ENCODE results near the gene FGF18. TPM values are rescaled to one million over a fixed set of nuclear protein-coding genes. Genes with fewer than 3 reads are reported as not detected.

The FGF18 gene
- total and polyA plus RNA-seq, 2 experiments from 2014 or later = 0.56 to 0.86 TPM

DNA sequence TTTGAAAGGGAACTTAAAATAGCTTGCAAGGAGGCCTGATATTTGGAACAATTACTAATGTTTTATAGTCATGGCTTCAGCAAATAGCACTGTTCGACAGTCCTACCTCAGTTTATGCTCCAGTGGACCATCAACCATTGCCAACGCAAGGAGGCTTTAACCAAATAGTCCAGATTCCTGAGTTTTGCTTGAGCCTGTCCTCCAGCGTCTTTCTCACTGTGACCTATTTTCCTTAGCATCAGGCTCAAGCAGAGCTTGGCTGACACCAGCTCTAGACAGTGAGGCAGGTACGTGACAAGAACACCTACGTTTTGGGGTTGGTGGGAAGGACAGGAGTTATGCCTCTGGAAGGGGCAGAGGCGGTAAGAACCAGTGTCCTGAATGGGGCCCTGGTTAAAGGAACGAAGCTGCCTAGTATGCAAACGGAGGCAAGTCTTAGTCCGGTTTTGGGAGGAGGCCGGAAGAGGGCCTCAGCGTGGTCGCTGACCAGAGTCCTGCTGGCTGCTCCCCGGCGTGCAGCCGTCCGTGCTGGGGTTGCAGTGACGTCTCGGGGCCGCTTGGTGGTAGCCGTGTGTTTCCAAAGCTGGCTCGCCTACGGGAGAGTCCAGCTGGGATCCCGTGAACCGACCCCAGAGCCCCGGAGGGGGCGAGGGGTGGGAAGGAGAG, 998 bp upstream of the FGF18 start:
- Mint-ChIP-seq H3K27me3 (ENCODE audit: insufficient read depth, low read depth, poor library complexity) (peaks cover 40% of the 10 kb centered on the region), H3K27ac (no peak overlapping the region), H3K36me3 (ENCODE audit: low read depth) (peaks cover 6% of the 10 kb centered on the region; the same call in 2 of the 3 replicates), H3K4me3 (peak overlapping the region; percentile 76), H3K9me3 (no peaks in the 10 kb centered on the region), H3K4me1 (peaks cover 25% of the 10 kb centered on the region)
- peaks cover 38% of the 10 kb centered on the region for H3F3A ChIP-seq (replicated peaks; ENCODE audit: low read depth)
- peak; percentile 58 for ATAC-seq
- no peaks in the 10 kb centered on the region for H3K79me2 ChIP-seq (replicated peaks; ENCODE audit: insufficient read depth)
- TF ChIP-seq ZNF331 (CRISPR knock-in tag; IDR thresholded peaks at IDR 0.05; ENCODE audit: low read depth) = no peak
- TF ChIP-seq, protein P1, sequence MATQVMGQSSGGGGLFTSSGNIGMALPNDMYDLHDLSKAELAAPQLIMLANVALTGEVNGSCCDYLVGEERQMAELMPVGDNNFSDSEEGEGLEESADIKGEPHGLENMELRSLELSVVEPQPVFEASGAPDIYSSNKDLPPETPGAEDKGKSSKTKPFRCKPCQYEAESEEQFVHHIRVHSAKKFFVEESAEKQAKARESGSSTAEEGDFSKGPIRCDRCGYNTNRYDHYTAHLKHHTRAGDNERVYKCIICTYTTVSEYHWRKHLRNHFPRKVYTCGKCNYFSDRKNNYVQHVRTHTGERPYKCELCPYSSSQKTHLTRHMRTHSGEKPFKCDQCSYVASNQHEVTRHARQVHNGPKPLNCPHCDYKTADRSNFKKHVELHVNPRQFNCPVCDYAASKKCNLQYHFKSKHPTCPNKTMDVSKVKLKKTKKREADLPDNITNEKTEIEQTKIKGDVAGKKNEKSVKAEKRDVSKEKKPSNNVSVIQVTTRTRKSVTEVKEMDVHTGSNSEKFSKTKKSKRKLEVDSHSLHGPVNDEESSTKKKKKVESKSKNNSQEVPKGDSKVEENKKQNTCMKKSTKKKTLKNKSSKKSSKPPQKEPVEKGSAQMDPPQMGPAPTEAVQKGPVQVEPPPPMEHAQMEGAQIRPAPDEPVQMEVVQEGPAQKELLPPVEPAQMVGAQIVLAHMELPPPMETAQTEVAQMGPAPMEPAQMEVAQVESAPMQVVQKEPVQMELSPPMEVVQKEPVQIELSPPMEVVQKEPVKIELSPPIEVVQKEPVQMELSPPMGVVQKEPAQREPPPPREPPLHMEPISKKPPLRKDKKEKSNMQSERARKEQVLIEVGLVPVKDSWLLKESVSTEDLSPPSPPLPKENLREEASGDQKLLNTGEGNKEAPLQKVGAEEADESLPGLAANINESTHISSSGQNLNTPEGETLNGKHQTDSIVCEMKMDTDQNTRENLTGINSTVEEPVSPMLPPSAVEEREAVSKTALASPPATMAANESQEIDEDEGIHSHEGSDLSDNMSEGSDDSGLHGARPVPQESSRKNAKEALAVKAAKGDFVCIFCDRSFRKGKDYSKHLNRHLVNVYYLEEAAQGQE (IDR thresholded peaks at IDR 0.05; ENCODE audit: unreplicated experiment) = peak; percentile 72
- no peak for TF ChIP-seq EZH2 (IDR thresholded peaks at IDR 0.05; ENCODE audit: low read depth, unreplicated experiment)
- TF ChIP-seq, protein P2, sequence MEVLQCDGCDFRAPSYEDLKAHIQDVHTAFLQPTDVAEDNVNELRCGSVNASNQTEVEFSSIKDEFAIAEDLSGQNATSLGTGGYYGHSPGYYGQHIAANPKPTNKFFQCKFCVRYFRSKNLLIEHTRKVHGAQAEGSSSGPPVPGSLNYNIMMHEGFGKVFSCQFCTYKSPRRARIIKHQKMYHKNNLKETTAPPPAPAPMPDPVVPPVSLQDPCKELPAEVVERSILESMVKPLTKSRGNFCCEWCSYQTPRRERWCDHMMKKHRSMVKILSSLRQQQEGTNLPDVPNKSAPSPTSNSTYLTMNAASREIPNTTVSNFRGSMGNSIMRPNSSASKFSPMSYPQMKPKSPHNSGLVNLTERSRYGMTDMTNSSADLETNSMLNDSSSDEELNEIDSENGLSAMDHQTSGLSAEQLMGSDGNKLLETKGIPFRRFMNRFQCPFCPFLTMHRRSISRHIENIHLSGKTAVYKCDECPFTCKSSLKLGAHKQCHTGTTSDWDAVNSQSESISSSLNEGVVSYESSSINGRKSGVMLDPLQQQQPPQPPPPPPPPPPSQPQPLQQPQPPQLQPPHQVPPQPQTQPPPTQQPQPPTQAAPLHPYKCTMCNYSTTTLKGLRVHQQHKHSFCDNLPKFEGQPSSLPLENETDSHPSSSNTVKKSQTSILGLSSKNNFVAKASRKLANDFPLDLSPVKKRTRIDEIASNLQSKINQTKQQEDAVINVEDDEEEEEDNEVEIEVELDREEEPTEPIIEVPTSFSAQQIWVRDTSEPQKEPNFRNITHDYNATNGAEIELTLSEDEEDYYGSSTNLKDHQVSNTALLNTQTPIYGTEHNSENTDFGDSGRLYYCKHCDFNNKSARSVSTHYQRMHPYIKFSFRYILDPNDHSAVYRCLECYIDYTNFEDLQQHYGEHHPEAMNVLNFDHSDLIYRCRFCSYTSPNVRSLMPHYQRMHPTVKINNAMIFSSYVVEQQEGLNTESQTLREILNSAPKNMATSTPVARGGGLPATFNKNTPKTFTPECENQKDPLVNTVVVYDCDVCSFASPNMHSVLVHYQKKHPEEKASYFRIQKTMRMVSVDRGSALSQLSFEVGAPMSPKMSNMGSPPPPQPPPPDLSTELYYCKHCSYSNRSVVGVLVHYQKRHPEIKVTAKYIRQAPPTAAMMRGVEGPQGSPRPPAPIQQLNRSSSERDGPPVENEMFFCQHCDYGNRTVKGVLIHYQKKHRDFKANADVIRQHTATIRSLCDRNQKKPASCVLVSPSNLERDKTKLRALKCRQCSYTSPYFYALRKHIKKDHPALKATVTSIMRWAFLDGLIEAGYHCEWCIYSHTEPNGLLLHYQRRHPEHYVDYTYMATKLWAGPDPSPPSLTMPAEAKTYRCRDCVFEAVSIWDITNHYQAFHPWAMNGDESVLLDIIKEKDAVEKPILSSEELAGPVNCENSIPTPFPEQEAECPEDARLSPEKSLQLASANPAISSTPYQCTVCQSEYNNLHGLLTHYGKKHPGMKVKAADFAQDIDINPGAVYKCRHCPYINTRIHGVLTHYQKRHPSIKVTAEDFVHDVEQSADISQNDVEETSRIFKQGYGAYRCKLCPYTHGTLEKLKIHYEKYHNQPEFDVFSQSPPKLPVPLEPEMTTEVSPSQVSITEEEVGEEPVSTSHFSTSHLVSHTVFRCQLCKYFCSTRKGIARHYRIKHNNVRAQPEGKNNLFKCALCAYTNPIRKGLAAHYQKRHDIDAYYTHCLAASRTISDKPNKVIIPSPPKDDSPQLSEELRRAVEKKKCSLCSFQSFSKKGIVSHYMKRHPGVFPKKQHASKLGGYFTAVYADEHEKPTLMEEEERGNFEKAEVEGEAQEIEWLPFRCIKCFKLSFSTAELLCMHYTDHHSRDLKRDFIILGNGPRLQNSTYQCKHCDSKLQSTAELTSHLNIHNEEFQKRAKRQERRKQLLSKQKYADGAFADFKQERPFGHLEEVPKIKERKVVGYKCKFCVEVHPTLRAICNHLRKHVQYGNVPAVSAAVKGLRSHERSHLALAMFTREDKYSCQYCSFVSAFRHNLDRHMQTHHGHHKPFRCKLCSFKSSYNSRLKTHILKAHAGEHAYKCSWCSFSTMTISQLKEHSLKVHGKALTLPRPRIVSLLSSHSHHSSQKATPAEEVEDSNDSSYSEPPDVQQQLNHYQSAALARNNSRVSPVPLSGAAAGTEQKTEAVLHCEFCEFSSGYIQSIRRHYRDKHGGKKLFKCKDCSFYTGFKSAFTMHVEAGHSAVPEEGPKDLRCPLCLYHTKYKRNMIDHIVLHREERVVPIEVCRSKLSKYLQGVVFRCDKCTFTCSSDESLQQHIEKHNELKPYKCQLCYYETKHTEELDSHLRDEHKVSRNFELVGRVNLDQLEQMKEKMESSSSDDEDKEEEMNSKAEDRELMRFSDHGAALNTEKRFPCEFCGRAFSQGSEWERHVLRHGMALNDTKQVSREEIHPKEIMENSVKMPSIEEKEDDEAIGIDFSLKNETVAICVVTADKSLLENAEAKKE (CRISPR knock-in tag; IDR thresholded peaks at IDR 0.05) = no peak
- TF ChIP-seq ETS1 (IDR thresholded peaks at IDR 0.05) = no peak
- TF ChIP-seq JUNB (IDR thresholded peaks at IDR 0.05; ENCODE audit: unreplicated experiment) = no peak
- peak; percentile 73 for TF ChIP-seq CREB1 (CRISPR knock-in tag; IDR thresholded peaks at IDR 0.05; ENCODE audit: low read depth)
- no peak for TF ChIP-seq POLR2AphosphoS5 (IDR thresholded peaks at IDR 0.05; ENCODE audit: low read depth)
- TF ChIP-seq, protein P3, sequence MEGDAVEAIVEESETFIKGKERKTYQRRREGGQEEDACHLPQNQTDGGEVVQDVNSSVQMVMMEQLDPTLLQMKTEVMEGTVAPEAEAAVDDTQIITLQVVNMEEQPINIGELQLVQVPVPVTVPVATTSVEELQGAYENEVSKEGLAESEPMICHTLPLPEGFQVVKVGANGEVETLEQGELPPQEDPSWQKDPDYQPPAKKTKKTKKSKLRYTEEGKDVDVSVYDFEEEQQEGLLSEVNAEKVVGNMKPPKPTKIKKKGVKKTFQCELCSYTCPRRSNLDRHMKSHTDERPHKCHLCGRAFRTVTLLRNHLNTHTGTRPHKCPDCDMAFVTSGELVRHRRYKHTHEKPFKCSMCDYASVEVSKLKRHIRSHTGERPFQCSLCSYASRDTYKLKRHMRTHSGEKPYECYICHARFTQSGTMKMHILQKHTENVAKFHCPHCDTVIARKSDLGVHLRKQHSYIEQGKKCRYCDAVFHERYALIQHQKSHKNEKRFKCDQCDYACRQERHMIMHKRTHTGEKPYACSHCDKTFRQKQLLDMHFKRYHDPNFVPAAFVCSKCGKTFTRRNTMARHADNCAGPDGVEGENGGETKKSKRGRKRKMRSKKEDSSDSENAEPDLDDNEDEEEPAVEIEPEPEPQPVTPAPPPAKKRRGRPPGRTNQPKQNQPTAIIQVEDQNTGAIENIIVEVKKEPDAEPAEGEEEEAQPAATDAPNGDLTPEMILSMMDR (conservative IDR thresholded peaks at IDR 0.05; ENCODE audit: low read depth in 2 of 2) = peak; percentile 74 to 89
- peak overlapping the region; percentile 83 for H3K4me3 ChIP-seq
- H3K36me3 ChIP-seq (ENCODE audit: insufficient read depth) = no peaks in the 10 kb centered on the region; the same call in 1 of the 2 replicates
- peaks cover 45% of the 10 kb centered on the region for H3K27me3 ChIP-seq (ENCODE audit: insufficient read depth)
- H3K4me1 ChIP-seq (ENCODE audit: insufficient read depth) = peaks cover 26% of the 10 kb centered on the region
- H4K20me1 ChIP-seq (replicated peaks; ENCODE audit: insufficient read depth) = peaks cover 14% of the 10 kb centered on the region
- peak overlapping the region; percentile 94; the same call in 1 of the 2 replicates for H2AFZ ChIP-seq
- no peaks in the 10 kb centered on the region for H3K9me2 ChIP-seq (ENCODE audit: insufficient read depth)
- peak overlapping the region; percentile 96 for H3K4me2 ChIP-seq
- peak; percentile 92 for DNase-seq (ENCODE audit: low spot score)
- H3K27ac ChIP-seq (ENCODE audit: low read depth) = no peak overlapping the region
